Stimulated activated CD4-positive, alpha-beta T cell treated with anti-CD3 and anti-CD28 coated beads, TNF-alpha, amount 100 ng/mL, for 24 hours (primary cell): Measurements from ENCODE around the gene DOHH.

ENCODE experiments used
- DNase-seq, 3 experiments: peaks; one replicate each; pipeline ENCODE4 v3.0.0-alpha.2; 2020; ENCODE audit warnings: low read depth in 3 of 3

The DOHH gene

DNA sequence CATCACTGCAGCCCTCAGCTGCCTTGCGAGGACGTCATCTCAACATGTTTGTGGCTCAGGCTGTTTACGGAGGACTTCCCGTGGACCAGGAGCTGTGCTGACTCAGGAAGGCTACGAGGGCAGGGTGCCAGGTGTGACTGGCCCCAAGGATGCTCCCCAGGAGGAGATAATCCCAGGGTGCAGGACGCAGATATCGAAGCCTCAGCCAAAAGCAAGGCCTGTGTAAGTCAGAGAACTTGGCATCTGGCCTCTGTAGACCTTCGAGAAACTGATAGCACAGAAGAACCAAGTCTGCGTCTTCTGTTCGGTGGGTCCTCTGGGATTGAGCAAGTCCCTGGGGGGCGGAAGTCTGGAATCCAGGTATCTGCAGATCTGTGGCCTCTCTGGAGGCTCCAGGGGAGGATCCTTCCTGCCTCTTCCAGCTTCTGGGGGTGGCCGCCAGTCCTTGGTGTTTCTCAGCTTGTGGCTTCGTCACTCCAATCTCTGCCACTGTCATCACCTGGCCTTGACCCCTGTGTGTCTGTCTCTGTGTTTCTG lies 2.6 kb upstream of the DOHH start:
- no peak for DNase-seq

GRCh38 chr19:3501780-3502179 lies 1.3 kb upstream of the DOHH start:
- no peak for DNase-seq

DNA sequence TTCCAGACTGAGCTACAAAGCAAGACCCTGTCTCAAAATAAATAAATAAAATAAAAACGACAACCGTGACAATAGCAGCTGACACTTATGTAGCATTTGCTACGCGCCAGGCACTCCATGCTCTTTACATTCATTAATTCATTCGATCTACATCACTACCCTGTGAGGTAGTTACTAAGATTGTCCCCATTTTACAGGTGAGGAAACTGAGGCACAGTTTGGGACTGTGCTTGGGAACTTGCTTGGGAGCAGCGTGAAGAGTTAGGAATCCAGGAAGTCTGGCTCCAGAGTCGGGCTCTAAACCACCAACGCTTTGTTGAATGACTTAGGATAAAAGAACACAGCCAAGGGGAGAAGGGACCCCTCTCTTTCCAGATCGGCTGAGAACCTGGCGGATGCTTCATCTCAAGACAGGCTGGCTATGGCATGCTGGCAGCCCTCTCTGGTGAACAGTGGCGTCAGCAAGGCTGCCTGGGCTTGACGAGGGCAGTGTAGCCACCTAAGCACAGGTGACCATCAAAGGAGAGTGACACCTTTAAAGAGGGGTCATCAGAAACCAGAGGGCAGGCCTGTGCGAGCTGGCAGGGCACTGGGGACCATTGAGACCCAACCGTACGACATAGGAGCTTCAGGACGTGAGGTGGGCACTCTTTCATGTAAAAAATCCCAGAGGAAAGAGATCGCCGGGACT lies 591 bp downstream of the DOHH start:
- no peak for DNase-seq

- no peak for DNase-seq
Observed at GRCh38 chr19:3497757-3498520, 2.5 kb downstream of the DOHH start.

DNA sequence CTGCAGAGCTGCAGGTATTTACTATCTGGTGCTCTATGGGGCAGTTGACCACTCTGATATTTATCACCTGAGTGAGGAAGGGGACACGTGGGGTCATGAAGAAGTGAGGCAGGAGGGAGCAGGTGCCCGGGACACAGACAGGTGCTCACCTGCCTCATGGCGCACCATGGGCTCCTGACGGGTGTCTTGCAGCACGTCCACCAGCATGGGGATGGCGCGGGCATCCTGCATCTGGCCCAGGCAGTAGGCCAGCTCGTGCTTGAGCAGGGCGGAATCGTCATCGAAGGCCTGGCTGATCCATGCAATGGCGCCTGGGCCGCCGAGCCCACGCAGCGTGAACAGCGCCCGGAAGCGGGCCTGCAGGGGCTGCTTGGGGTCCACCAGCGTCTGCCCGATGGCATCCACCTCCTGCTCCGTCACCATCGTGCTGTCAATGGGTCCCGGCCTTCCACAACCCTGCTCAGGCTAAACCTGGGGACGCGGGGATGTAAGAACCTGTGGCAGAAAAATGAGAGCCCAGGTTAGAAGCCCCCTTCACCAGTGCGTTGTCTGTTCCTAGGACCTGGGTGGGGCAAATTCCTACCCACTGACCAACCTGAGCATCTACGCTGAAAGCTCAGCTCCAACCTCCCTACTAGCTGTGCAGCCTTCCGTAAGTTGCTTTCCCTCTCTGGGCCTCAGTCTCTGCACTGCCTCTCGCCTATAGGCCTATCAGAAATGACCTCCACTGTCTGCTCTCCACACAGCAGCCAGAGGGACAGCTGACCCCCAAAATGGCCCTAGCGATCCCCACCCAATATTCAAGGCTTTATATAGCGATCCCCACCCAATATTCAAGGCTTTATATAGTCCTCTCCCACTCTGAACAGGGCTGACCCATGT lies 3.8 kb downstream of the DOHH start:
- DNase-seq, result no peak

GRCh38 chr19:3494559-3494958 lies 5.9 kb downstream of the DOHH start:
- DNase-seq, result peak; percentile 28 to 67 (median 43)

GRCh38 chr19:3494051-3494450 lies 6.4 kb downstream of the DOHH start:
- DNase-seq, result no peak

GRCh38 chr19:3493651-3494050 lies 6.8 kb downstream of the DOHH start:
- DNase-seq, result no peak

GRCh38 chr19:3492919-3493318 lies 7.6 kb downstream of the DOHH start:
- DNase-seq, result no peak

DNA sequence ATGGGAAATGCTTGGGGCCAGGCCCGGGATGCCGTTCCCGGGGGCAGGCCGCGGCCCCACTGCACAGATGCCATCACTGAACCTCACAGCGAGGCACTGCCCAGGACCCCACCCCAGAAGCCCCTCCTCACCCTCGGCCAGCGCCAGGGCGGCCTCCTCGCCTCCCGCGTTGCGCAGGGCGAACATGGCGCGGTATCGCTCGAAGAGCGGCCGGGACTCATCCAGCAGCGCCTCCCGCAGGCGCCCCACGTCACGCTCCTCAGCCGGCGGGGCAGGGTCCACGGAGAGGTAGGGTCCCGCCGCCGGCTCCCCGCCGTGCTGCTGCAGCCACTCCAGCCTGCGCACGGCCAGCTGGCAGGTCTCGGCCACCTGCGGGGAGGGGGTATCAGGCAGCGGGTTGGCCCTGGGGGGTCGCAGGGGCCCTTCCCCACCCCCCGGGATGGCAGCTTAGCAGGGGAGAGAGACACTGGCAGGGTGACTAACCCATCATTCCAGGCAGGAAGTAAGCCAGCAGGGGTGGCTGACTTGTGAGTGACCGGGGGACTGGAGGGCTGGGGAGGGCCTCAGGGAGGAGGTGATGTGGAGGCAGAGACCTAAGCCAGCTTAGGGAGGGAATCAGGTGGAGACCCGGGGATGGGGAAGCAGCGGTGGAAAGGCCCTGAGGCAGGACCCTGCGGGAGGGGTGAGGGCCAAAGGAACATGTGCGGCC lies 8.2 kb downstream of the DOHH start:
- no peak for DNase-seq

GRCh38 chr19:3491396-3492119 lies 8.9 kb downstream of the DOHH start:
- no peak for DNase-seq

DNA sequence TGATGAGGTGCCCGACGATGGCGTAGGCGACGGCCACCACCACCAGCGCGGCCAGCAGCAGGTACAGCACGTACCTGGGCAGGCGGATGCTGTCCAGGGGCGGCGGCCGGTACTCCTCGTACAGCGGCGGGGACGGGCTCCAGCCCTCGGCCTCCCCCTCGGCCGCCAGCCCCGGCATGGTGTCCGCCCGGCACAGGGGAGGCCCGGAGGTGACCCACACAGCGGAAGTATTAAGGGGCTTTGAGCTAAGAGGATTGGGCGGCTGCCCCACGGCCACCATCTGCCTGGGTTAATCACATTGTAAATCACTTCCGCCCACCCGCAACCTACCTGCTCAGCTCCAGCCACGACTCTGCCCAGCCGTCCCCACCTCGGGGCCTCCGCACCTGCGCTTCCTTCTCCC lies 17.2 kb downstream of the DOHH start, which contains the start of gene SMIM44:
Gene SMIM44, minus strand, starts transcription at position 216 of the 403 bp plus-strand sequence. Its CDS starts 38 bp downstream, at position 178.
- DNase-seq, result no peak

GRCh38 chr19:3482507-3483225 lies 17.8 kb downstream of the DOHH start:
- DNase-seq, result no peak

GRCh38 chr19:3481241-3482090 lies 19.0 kb downstream of the DOHH start:
- DNase-seq, result no peak

DNA sequence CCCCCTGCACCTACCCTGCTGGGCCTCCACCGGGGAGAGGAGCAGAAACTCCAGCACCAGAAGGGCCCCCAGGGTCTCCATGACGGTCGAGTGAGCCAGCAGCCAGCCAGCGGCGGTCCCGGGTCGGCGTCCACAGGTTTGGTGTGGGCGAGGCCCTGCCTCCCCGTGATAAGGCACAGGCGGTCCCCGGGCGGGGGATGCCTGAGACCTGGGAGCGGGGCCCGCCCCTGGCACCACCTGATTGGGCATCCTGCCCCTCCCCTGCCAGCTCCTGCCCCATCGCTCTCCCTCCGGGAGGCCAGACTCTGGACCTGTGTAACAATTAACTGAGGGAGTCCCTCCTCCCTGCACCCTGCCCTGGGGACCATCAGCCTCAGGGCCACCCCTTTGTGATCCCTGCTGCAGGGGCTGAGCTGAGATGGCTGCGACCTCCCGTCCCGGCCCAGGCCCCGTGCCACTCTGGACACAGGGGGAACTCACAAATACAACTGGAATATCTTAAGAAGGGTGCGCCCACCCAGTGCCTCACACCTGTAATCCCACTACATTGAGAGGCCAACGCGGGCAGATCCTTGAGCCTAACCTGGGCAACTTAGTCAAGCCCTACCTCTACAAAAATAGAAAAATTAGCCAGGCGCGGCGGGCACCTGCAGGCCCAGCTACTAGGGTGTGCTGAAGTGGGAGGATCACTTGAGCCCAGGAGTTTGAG lies 19.9 kb downstream of the DOHH start, which contains the start of gene SMIM24:
Gene SMIM24, minus strand, starts transcription at position 143 of the 709 bp plus-strand sequence. Its CDS starts 62 bp downstream, at position 81.
- DNase-seq, result no peak

DNA sequence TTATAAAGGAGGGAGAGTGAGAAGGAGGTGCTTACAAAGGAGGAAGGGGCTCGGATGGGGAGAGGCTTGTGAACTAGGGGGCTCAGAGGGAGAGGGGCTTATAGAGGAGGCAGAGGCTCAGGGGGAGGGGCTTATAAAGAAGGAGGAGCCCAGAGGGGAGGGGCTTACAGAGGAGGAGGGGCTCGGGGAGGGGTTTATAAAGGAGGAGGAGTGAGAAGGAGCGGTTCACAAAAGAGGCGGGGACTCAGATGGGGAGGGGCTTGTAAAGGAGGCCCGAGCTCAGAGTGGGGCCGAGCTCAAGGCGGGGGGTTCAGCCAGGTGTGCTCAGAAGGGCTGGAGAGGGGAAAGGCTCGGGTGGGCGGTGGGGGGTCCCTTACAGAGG lies 20.6 kb downstream of the DOHH start:
- no peak for DNase-seq

GRCh38 chr19:3479177-3479833 lies 21.2 kb downstream of the DOHH start:
- DNase-seq, result peak in 1 of 3 experiments; percentile 13
